CD4-positive, alpha-beta T cell treated with Interleukin-1 beta for 1 hour (primary cell): ENCODE measurements around the gene VPS37C.
A peak's percentile ranks its signal among the peaks of the same experiment; 100 is the strongest.
"Not testable (repeated sequence)": the region's sequence is repeated elsewhere in the genome, so short reads cannot be mapped to it uniquely, and the experiment has no call there.

Experiments
- DNase-seq, 2 donors: peaks; one replicate each; pipeline ENCODE4 v3.0.0-alpha.2; 2020 to 2022

VPS37C gene

GRCh38 chr11:61115498-61116224 lies 45.6 kb downstream of the VPS37C start:
- DNase-seq = no peak

- DNase-seq = no peak
Observed at GRCh38 chr11:61114913-61115312, 46.3 kb downstream of the VPS37C start.

- no peak for DNase-seq
Observed at GRCh38 chr11:61113201-61113600, 48.0 kb downstream of the VPS37C start.

- no peak for DNase-seq
Observed at GRCh38 chr11:61112575-61112974, 48.7 kb downstream of the VPS37C start.

GRCh38 chr11:61111786-61112517 lies 49.3 kb downstream of the VPS37C start:
- DNase-seq = peak; percentile 45 to 62

GRCh38 chr11:61111050-61111435 lies 50.2 kb downstream of the VPS37C start:
- no peak for DNase-seq

- peak in 1 of 2 donors; percentile 53 for DNase-seq
Observed at GRCh38 chr11:61110255-61111049, 50.8 kb downstream of the VPS37C start.

- DNase-seq = no peak
Observed at GRCh38 chr11:61109671-61110070, 51.6 kb downstream of the VPS37C start.

- DNase-seq = no peak
Observed at GRCh38 chr11:61108847-61109585, 52.2 kb downstream of the VPS37C start.

- no peak for DNase-seq
Observed at GRCh38 chr11:61107888-61108287, 53.3 kb downstream of the VPS37C start.

- no peak for DNase-seq
Observed at GRCh38 chr11:61106894-61107470, 54.2 kb downstream of the VPS37C start.

GRCh38 chr11:61106296-61106695 lies 54.9 kb downstream of the VPS37C start:
- no peak for DNase-seq

GRCh38 chr11:61104963-61105362 lies 56.3 kb downstream of the VPS37C start:
- no peak for DNase-seq

GRCh38 chr11:61103851-61104423 lies 57.3 kb downstream of the VPS37C start:
- DNase-seq = no peak

GRCh38 chr11:61102667-61103571 lies 58.3 kb downstream of the VPS37C start:
- DNase-seq = peak; percentile 23 to 47

- DNase-seq = no peak
Observed at GRCh38 chr11:61098778-61099177, 62.4 kb downstream of the VPS37C start.

- DNase-seq = not testable (repeated sequence)
Observed at GRCh38 chr11:61098261-61098660, 63.0 kb downstream of the VPS37C start.

- peak in 1 of 2 donors; percentile 47 for DNase-seq
Observed at GRCh38 chr11:61095021-61095420, 66.2 kb downstream of the VPS37C start.

- not testable (repeated sequence) for DNase-seq
Observed at GRCh38 chr11:61094167-61094566, 67.1 kb downstream of the VPS37C start.

- no peak for DNase-seq
Observed at GRCh38 chr11:61092908-61093763, 68.1 kb downstream of the VPS37C start.
